ENCODE data around the gene REXO1. TPM values are rescaled to one million over a fixed set of nuclear protein-coding genes. Genes with fewer than 3 reads are reported as not detected.
A peak's percentile ranks its signal among the peaks of the same experiment; 100 is the strongest.

Gene REXO1
- total RNA-seq, 1 experiment from 2014 or later = 8.1 TPM

- no peak for DNase-seq (ENCODE audit: low read depth)
Observed at GRCh38 chr19:1790054-1790792, 58.1 kb downstream of the REXO1 start.

- peak; percentile 67 for DNase-seq (ENCODE audit: low read depth)
Observed at GRCh38 chr19:1789261-1790041, 58.8 kb downstream of the REXO1 start.

GRCh38 chr19:1787116-1787515 lies 61.2 kb downstream of the REXO1 start:
- no peak for DNase-seq (ENCODE audit: low read depth)

- DNase-seq (ENCODE audit: low read depth) = no peak
Observed at GRCh38 chr19:1786668-1787067, 61.6 kb downstream of the REXO1 start.

GRCh38 chr19:1785310-1785709 lies 63.0 kb downstream of the REXO1 start:
- DNase-seq (ENCODE audit: low read depth) = no peak

GRCh38 chr19:1783874-1784273 lies 64.4 kb downstream of the REXO1 start:
- DNase-seq (ENCODE audit: low read depth) = no peak

GRCh38 chr19:1783354-1783753 lies 64.9 kb downstream of the REXO1 start:
- DNase-seq (ENCODE audit: low read depth) = no peak

- no peak for DNase-seq (ENCODE audit: low read depth)
Observed at GRCh38 chr19:1782521-1782920, 65.8 kb downstream of the REXO1 start.

GRCh38 chr19:1780272-1780958 lies 67.9 kb downstream of the REXO1 start:
- DNase-seq (ENCODE audit: low read depth) = peak; percentile 48

- no peak for DNase-seq (ENCODE audit: low read depth)
Observed at GRCh38 chr19:1779574-1779973, 68.7 kb downstream of the REXO1 start.

GRCh38 chr19:1777149-1777548 lies 71.1 kb downstream of the REXO1 start:
- DNase-seq (ENCODE audit: low read depth) = no peak

- no peak for DNase-seq (ENCODE audit: low read depth)
Observed at GRCh38 chr19:1776606-1777147, 71.6 kb downstream of the REXO1 start.

- DNase-seq (ENCODE audit: low read depth) = no peak
Observed at GRCh38 chr19:1775951-1776605, 72.2 kb downstream of the REXO1 start.

- DNase-seq (ENCODE audit: low read depth) = no peak
Observed at GRCh38 chr19:1774989-1775772, 73.1 kb downstream of the REXO1 start.

GRCh38 chr19:1773184-1773583 lies 75.1 kb downstream of the REXO1 start:
- peak; percentile 83 for DNase-seq (ENCODE audit: low read depth)

- DNase-seq (ENCODE audit: low read depth) = no peak
Observed at GRCh38 chr19:1770866-1771576, 77.3 kb downstream of the REXO1 start.

GRCh38 chr19:1769645-1769985 lies 78.7 kb downstream of the REXO1 start:
- no peak for DNase-seq (ENCODE audit: low read depth)

GRCh38 chr19:1768918-1769644 lies 79.2 kb downstream of the REXO1 start:
- no peak for DNase-seq (ENCODE audit: low read depth)

GRCh38 chr19:1768248-1768647 lies 80.0 kb downstream of the REXO1 start:
- no peak for DNase-seq (ENCODE audit: low read depth)

GRCh38 chr19:1767464-1767933 lies 80.8 kb downstream of the REXO1 start:
- DNase-seq (ENCODE audit: low read depth) = peak; percentile 58

Data from Daoy (cell line).